ENCODE measurements around the gene PPM1L.

The PPM1L gene

GRCh38 chr3:160765211-160765610 is 9.2 kb downstream of the PPM1L start:
- H3K9ac ChIP-seq, result no peak overlapping the region
- H3K4me1 ChIP-seq (ENCODE audit: low read depth, poor library complexity, severe bottlenecking), result peaks cover 67% of the 10 kb centered on the region
- no peaks in the 10 kb centered on the region for H3K27me3 ChIP-seq (ENCODE audit: insufficient read depth, low read depth)
- H3K79me2 ChIP-seq (ENCODE audit: insufficient read depth, low read depth), result peaks cover 69% of the 10 kb centered on the region
- peak overlapping the region; percentile 48 for H3K27ac ChIP-seq
- TF ChIP-seq CTCF (conservative IDR thresholded peaks at IDR 0.05; ENCODE audit: low read depth, low read length), result no peak
- peak overlapping the region; percentile 28 for H3K4me3 ChIP-seq (IDR thresholded peaks at IDR 0.05; ENCODE audit: insufficient read depth, low read depth, low read length)
- no peak overlapping the region for H2AFZ ChIP-seq (ENCODE audit: low read depth)
- H3K4me2 ChIP-seq, result peak overlapping the region; percentile 53
- H4K20me1 ChIP-seq (ENCODE audit: insufficient read depth), result no peaks in the 10 kb centered on the region
- no peaks in the 10 kb centered on the region for H3K36me3 ChIP-seq (ENCODE audit: insufficient read depth)

DNA sequence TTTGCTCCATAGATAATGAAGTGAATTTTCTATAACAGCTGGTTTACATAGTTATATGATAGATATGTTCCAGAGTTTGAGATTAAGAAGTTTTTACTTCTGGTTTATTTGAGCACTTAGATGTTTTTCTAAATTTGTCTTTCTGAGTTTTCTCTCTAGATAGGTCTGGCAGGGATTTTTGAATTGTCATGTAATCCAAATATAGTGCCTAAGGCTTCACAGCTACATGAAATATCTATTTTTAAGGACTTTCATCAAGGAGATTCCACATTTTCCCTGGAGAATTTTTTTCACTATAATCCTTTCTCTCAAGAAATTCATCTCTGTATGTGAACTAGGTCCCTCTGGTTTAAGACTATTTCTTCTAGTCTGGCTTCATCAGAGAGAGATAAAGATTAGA is 12.0 kb downstream of the PPM1L start:
- no peak overlapping the region for H3K4me2 ChIP-seq
- H4K20me1 ChIP-seq (ENCODE audit: insufficient read depth), result no peaks in the 10 kb centered on the region
- TF ChIP-seq CTCF (conservative IDR thresholded peaks at IDR 0.05; ENCODE audit: low read depth, low read length), result no peak
- H3K27me3 ChIP-seq (ENCODE audit: insufficient read depth, low read depth), result no peaks in the 10 kb centered on the region
- H3K36me3 ChIP-seq (ENCODE audit: insufficient read depth), result no peaks in the 10 kb centered on the region
- peaks cover 71% of the 10 kb centered on the region for H3K4me1 ChIP-seq (ENCODE audit: low read depth, poor library complexity, severe bottlenecking)
- H3K79me2 ChIP-seq (ENCODE audit: insufficient read depth, low read depth), result peaks cover 51% of the 10 kb centered on the region
- no peak overlapping the region for H3K9ac ChIP-seq
- H3K27ac ChIP-seq, result no peak overlapping the region
- H2AFZ ChIP-seq (ENCODE audit: low read depth), result no peak overlapping the region
- H3K4me3 ChIP-seq (IDR thresholded peaks at IDR 0.05; ENCODE audit: insufficient read depth, low read depth, low read length), result no peak overlapping the region

DNA sequence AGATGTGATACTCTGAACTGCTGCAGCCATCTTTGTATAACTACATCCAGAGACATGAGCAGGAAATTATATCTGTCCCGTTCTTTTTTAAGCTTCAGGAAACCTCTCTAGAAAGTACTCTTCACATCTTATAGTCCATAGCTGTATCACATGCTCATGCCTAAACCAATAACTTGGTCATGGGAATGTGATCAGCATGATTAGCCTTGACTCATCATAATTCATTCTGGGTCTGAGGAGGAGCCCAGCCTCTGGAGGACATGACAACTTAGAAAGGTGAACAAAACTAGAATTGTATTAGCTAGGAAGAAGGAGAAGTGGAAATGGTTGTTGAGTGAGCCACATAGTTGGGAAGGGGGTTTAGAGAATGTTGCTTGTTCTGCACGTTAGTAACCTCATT is 12.9 kb downstream of the PPM1L start:
- Histone ChIP-seq H3K27ac (no peak overlapping the region), H3K4me2 (no peak overlapping the region), H3K4me3 (IDR thresholded peaks at IDR 0.05; ENCODE audit: insufficient read depth, low read depth, low read length) (no peak overlapping the region), H3K4me1 (ENCODE audit: low read depth, poor library complexity, severe bottlenecking) (peaks cover 71% of the 10 kb centered on the region), H2AFZ (ENCODE audit: low read depth) (no peak overlapping the region), H4K20me1 (ENCODE audit: insufficient read depth) (no peaks in the 10 kb centered on the region), H3K36me3 (ENCODE audit: insufficient read depth) (no peaks in the 10 kb centered on the region), H3K27me3 (ENCODE audit: insufficient read depth, low read depth) (no peaks in the 10 kb centered on the region), H3K9ac (no peak overlapping the region), H3K79me2 (ENCODE audit: insufficient read depth, low read depth) (peaks cover 46% of the 10 kb centered on the region)
- no peak for TF ChIP-seq CTCF (conservative IDR thresholded peaks at IDR 0.05; ENCODE audit: low read depth, low read length)

DNA sequence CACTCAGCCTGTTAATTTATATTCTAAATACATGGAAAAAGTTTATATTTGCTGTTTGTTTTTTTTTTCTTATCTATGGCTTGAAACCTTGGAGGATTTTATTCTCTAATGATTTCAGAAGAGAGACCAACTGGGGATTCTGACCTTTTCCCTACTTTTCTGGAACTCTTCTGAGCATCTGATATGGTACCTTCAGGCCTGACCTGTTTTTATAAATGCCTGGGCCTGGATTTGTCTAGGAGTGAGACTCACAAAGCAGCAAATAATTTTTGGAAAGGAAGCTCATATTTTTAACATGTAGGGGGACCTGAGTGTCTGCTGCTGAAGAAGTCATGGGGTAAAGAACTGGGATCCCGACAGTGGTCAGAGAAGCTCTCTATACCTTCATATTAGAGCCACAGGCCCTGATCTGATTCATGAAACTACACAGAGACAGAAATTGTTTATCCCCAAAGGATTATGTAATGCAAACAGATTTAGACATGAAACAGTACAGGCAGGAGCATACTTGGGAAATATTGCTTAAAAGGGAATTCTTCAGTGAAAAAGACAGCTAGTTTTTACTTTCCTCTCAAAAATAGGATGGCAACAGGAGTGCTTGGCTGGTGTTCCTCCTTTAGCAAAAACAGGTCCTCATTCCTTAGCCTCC is 15.9 kb downstream of the PPM1L start:
- TF ChIP-seq CTCF (conservative IDR thresholded peaks at IDR 0.05; ENCODE audit: low read depth, low read length), result no peak
- Histone ChIP-seq H3K36me3 (ENCODE audit: insufficient read depth) (no peaks in the 10 kb centered on the region), H3K4me1 (ENCODE audit: low read depth, poor library complexity, severe bottlenecking) (peaks cover 55% of the 10 kb centered on the region), H3K4me3 (IDR thresholded peaks at IDR 0.05; ENCODE audit: insufficient read depth, low read depth, low read length) (no peak overlapping the region), H4K20me1 (ENCODE audit: insufficient read depth) (no peaks in the 10 kb centered on the region), H3K79me2 (ENCODE audit: insufficient read depth, low read depth) (peaks cover 54% of the 10 kb centered on the region), H3K27me3 (ENCODE audit: insufficient read depth, low read depth) (no peaks in the 10 kb centered on the region), H2AFZ (ENCODE audit: low read depth) (no peak overlapping the region), H3K4me2 (peak overlapping the region; percentile 4; the same call in 1 of the 2 replicates), H3K9ac (no peak overlapping the region), H3K27ac (no peak overlapping the region)

Data from KMS-11 (cell line).